DND-41 (cell line): ENCODE data around the gene NCOA3.

Source experiments
- ATAC-seq: fragments of 200-7000 bp; cut with Tn5 transposase; 3 replicates; pipeline ENCODE4 v1.9.1; 2021; ENCODE audit warnings: low read depth; ENCODE audit not compliant: insufficient read depth
- DNase-seq: peaks from one replicate; pipeline ENCODE4 v3.0.0-alpha.2; 2020
- H2AFZ ChIP-seq: 2 replicates; pipeline ENCODE4 v1.6.0; 2012; ENCODE audit warnings: low read depth, low read length
- H3K27ac ChIP-seq: 2 replicates; pipeline ENCODE4 v1.5.1; 2012; ENCODE audit warnings: low read length, inconsistent platforms
- H3K27me3 ChIP-seq: fragments of 200-600 bp; sonication (generic); 2 replicates; pipeline ENCODE4 v1.6.0; 2012; ENCODE audit warnings: low read length, mild to moderate bottlenecking, inconsistent platforms; ENCODE audit not compliant: insufficient read depth, poor library complexity
- H3K36me3 ChIP-seq: 2 replicates; pipeline ENCODE4 v1.5.1; 2012; ENCODE audit warnings: low read length, inconsistent platforms; ENCODE audit not compliant: insufficient read depth
- H3K4me1 ChIP-seq: 2 replicates; pipeline ENCODE4 v1.5.1; 2012; ENCODE audit warnings: mild to moderate bottlenecking, low read length; ENCODE audit not compliant: insufficient read depth
- H3K4me2 ChIP-seq: 2 replicates; pipeline ENCODE4 v1.6.0; 2012; ENCODE audit warnings: mild to moderate bottlenecking, moderate library complexity, low read length, inconsistent platforms; ENCODE audit not compliant: insufficient read depth
- H3K4me3 ChIP-seq, 2 experiments: fragments of 200-600 bp in 1 of 2; shearing (Covaris generic) in 1 of 2; 2 replicates each; pipeline ENCODE4 v1.5.1; 2012 to 2016; ENCODE audit warnings: inconsistent platforms in 2 of 2, low read length in 2 of 2, mild to moderate bottlenecking in 2 of 2, low read depth in 1 of 2, moderate library complexity in 1 of 2
- H3K79me2 ChIP-seq: 2 replicates; pipeline ENCODE4 v1.6.0; 2012; ENCODE audit warnings: low read length, inconsistent platforms; ENCODE audit not compliant: insufficient read depth
- H3K9ac ChIP-seq: 2 replicates; pipeline ENCODE4 v1.6.0; 2012; ENCODE audit warnings: low read depth, mild to moderate bottlenecking, inconsistent platforms, low read length, moderate library complexity
- H3K9me3 ChIP-seq: 2 replicates; pipeline ENCODE4 v1.5.1; 2012; ENCODE audit warnings: low read length, moderate library complexity, mild to moderate bottlenecking, inconsistent platforms; ENCODE audit not compliant: insufficient read depth, severe bottlenecking
- H4K20me1 ChIP-seq: 2 replicates; pipeline ENCODE4 v1.6.0; 2012; ENCODE audit warnings: low read length; ENCODE audit not compliant: insufficient read depth
- CTCF ChIP-seq: IDR thresholded peaks from 2 replicates; pipeline ENCODE4 v1.5.1; 2012; ENCODE audit warnings: borderline replicate concordance, low read length, moderate library complexity, mild to moderate bottlenecking; ENCODE audit not compliant: poor library complexity, severe bottlenecking; ENCODE audit errors: extremely low read depth
- EZH2 ChIP-seq: IDR thresholded peaks from 3 replicates; pipeline ENCODE4 v1.6.1; 2012; ENCODE audit warnings: borderline replicate concordance, low read depth, mild to moderate bottlenecking, moderate library complexity, low read length, inconsistent platforms; ENCODE audit not compliant: severe bottlenecking

NCOA3 gene

GRCh38 chr20:47480239-47480638 lies 21.4 kb upstream of the NCOA3 start:
- no peaks in the 10 kb centered on the region for H3K27me3 ChIP-seq
- no peak for TF ChIP-seq CTCF
- no peak for TF ChIP-seq EZH2
- H3K9ac ChIP-seq = no peak overlapping the region

GRCh38 chr20:47480705-47481104 lies 21.0 kb upstream of the NCOA3 start:
- H3K79me2 ChIP-seq = no peaks in the 10 kb centered on the region
- DNase-seq (no peak), ATAC-seq (no peak)
- no peaks in the 10 kb centered on the region for H3K36me3 ChIP-seq
- H3K27me3 ChIP-seq = no peaks in the 10 kb centered on the region
- H3K4me2 ChIP-seq = no peak overlapping the region
- H3K4me3 ChIP-seq = no peak overlapping the region
- no peak overlapping the region for H3K9ac ChIP-seq
- no peaks in the 10 kb centered on the region for H4K20me1 ChIP-seq
- H3K27ac ChIP-seq = no peak overlapping the region
- no peak overlapping the region for H2AFZ ChIP-seq
- H3K4me1 ChIP-seq = no peaks in the 10 kb centered on the region
- TF ChIP-seq EZH2 (no peak), CTCF (no peak)
- no peaks in the 10 kb centered on the region for H3K9me3 ChIP-seq

More at GRCh38 chr20:47480239-47480638, 21.4 kb upstream of the NCOA3 start:
- H3K36me3 ChIP-seq = no peaks in the 10 kb centered on the region
- H3K27ac ChIP-seq = no peak overlapping the region
- H3K4me3 ChIP-seq = no peak overlapping the region
- H3K4me1 ChIP-seq = no peaks in the 10 kb centered on the region
- H3K4me2 ChIP-seq = no peak overlapping the region
- no peak for DNase-seq
- H2AFZ ChIP-seq = no peak overlapping the region
- H3K9me3 ChIP-seq = no peaks in the 10 kb centered on the region
- no peak for ATAC-seq
- no peaks in the 10 kb centered on the region for H4K20me1 ChIP-seq
- no peaks in the 10 kb centered on the region for H3K79me2 ChIP-seq

GRCh38 chr20:47481330-47482216 lies 20.1 kb upstream of the NCOA3 start:
- TF ChIP-seq EZH2 (no peak), CTCF (no peak)
- H3K27me3 ChIP-seq = no peaks in the 10 kb centered on the region
- H3K79me2 ChIP-seq = no peaks in the 10 kb centered on the region
- no peaks in the 10 kb centered on the region for H3K36me3 ChIP-seq
- no peaks in the 10 kb centered on the region for H3K4me1 ChIP-seq
- H3K4me3 ChIP-seq = no peak overlapping the region
- H3K27ac ChIP-seq = no peak overlapping the region
- no peaks in the 10 kb centered on the region for H3K9me3 ChIP-seq
- no peaks in the 10 kb centered on the region for H4K20me1 ChIP-seq
- H3K9ac ChIP-seq = no peak overlapping the region
- no peak overlapping the region for H2AFZ ChIP-seq
- H3K4me2 ChIP-seq = no peak overlapping the region
- DNase-seq (no peak), ATAC-seq (no peak)
